B cell (primary cell): ENCODE data around the gene CMIP.

Experiments used
- EZH2 ChIP-seq: IDR thresholded peaks from 2 replicates; pipeline ENCODE4 v1.6.1; 2012; ENCODE audit warnings: borderline replicate concordance, low read depth, mild to moderate bottlenecking, moderate library complexity, low read length; ENCODE audit not compliant: insufficient read depth, poor library complexity, severe bottlenecking
- TF ChIP-seq, protein P1 (sequence below): fragments of 200-600 bp; IDR thresholded peaks from one replicate; pipeline ENCODE4 v1.8.0; 2022; ENCODE audit warnings: antibody characterized with exemption, mild to moderate bottlenecking

DNA sequence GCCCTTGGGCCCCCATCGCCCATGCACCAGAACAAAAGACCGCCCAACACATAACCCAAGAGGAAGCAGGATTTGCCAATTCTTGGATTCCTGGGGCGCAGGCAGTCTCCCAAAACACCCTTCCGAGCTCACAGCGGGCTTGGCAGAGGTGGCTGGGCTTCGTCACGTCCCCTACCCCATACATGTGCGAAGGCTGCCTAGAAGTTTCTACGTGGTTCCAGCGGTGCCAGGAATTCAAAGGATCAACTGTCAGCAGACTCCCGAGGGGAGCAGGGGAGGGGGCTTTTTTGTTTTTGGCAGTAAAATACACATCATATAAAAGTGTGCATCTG, 253.7 kb downstream of the CMIP start:
- TF ChIP-seq, protein P1, sequence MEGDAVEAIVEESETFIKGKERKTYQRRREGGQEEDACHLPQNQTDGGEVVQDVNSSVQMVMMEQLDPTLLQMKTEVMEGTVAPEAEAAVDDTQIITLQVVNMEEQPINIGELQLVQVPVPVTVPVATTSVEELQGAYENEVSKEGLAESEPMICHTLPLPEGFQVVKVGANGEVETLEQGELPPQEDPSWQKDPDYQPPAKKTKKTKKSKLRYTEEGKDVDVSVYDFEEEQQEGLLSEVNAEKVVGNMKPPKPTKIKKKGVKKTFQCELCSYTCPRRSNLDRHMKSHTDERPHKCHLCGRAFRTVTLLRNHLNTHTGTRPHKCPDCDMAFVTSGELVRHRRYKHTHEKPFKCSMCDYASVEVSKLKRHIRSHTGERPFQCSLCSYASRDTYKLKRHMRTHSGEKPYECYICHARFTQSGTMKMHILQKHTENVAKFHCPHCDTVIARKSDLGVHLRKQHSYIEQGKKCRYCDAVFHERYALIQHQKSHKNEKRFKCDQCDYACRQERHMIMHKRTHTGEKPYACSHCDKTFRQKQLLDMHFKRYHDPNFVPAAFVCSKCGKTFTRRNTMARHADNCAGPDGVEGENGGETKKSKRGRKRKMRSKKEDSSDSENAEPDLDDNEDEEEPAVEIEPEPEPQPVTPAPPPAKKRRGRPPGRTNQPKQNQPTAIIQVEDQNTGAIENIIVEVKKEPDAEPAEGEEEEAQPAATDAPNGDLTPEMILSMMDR, result no peak
- no peak for TF ChIP-seq EZH2
